Gastroesophageal sphincter (tissue), 4 donors: Measurements from ENCODE around the gene LAD1. TPM values are rescaled to one million over a fixed set of nuclear protein-coding genes. Genes with fewer than 3 reads are reported as not detected.

Experiments used
- ATAC-seq: fragments of 150-250 bp; one replicate; pipeline ENCODE4 v1.9.1; 2016; ENCODE audit warnings: mild to moderate bottlenecking, moderate library complexity
- H3K27ac ChIP-seq, 4 donors: fragments of 200-600 bp; sonication (generic) in 3 of 4; 1 replicate in 3 of 4; 2 replicates in 1 of 4; pipeline ENCODE4 v1.5.1; 2016 to 2019
- H3K27me3 ChIP-seq: fragments of 200-600 bp; sonication (generic); one replicate; pipeline ENCODE4 v1.5.1; 2019
- H3K36me3 ChIP-seq, 2 donors: fragments of 200-600 bp; sonication (generic); one replicate each; pipeline ENCODE4 v1.5.1; 2019; ENCODE audit warnings: control low read depth in 1 of 2
- H3K4me1 ChIP-seq, 3 donors: fragments of 200-600 bp; sonication (generic); 1 replicate in 2 of 3; 2 replicates in 1 of 3; pipeline ENCODE4 v1.5.1; 2016 to 2019; ENCODE audit warnings: control low read depth in 2 of 3
- H3K4me3 ChIP-seq, 2 donors: fragments of 200-600 bp; sonication (generic); one replicate each; pipeline ENCODE4 v1.5.1; 2019; ENCODE audit warnings: mild to moderate bottlenecking in 1 of 2, moderate library complexity in 1 of 2
- H3K9me3 ChIP-seq, 3 donors: fragments of 200-600 bp; sonication (generic); one replicate each; pipeline ENCODE4 v1.5.1; 2017 to 2019; ENCODE audit warnings: control low read depth in 2 of 3
- EP300 ChIP-seq: sonication (generic); formaldehyde crosslinking; IDR thresholded peaks from one replicate; pipeline ENCODE4 v1.6.1; 2017; ENCODE audit warnings: antibody characterized with exemption, mild to moderate bottlenecking
- POLR2A ChIP-seq, 2 donors: fragments of 450-650 bp; IDR thresholded peaks; one replicate each; pipeline ENCODE4 v1.6.1; 2017; ENCODE audit warnings: antibody characterized with exemption in 2 of 2, mild to moderate bottlenecking in 2 of 2, moderate library complexity in 1 of 2
- POLR2AphosphoS5 ChIP-seq: sonication (generic); formaldehyde crosslinking; IDR thresholded peaks from one replicate; pipeline ENCODE4 v1.6.1; 2017; ENCODE audit warnings: antibody characterized with exemption
- WGBS, 2 donors: methylation state at CpG; one replicate each; pipeline ENCODE4 v1.1.5; 2018; ENCODE audit warnings: low coverage in 1 of 2; 5-methylcytosine and 5-hydroxymethylcytosine counted together
- total RNA-seq, 4 donors: library from RNA; depleted of rRNA; stranded (reverse); fragments of >200 nt; gene quantifications; one replicate each; pipeline ENCODE4 v1.1.0, GENCODE V29; 2016
- TF ChIP-seq, protein P1 (sequence below), 4 experiments: fragments of 200-600 bp in 2 of 4; fragments of 450-650 bp in 2 of 4; sonication (generic) in 1 of 4; IDR thresholded peaks; one replicate each; pipeline ENCODE4 v1.5.1; 2017 to 2019; ENCODE audit warnings: antibody characterized with exemption in 4 of 4, mild to moderate bottlenecking in 2 of 4, moderate library complexity in 2 of 4

The LAD1 gene
- total RNA-seq, 4 donors from 2014 or later, result 1.2 to 24.1 (median 1.9) TPM

DNA sequence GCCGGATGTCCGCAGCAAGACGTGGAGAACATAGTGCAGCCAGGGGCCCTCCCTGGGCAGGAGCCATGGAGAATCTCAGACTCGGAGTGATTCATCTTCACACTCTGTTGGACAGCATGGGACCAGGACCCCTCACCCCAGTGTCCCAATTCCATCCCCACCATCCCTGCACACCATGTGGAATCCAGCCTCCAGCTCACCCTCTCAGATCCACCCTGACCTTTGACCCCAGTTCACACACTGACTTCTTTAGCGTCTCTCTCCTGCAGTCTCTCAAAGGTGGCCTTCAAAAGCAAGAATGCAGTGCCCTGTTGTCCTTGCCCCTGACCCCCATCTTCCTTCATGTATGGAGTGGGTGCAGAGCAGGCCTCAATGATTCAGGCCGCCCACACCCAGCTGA is 24.5 kb upstream of the LAD1 start:
- Histone ChIP-seq H3K27ac (no peak overlapping the region), H3K4me1 (no peaks in the 10 kb centered on the region), H3K4me3 (no peak overlapping the region), H3K36me3 (no peaks in the 10 kb centered on the region), H3K9me3 (peaks cover 0 to 5% (median 0%) of the 10 kb centered on the region in 3 donors), H3K27me3 (peaks cover 6% of the 10 kb centered on the region)
- TF ChIP-seq POLR2A (IDR thresholded peaks at IDR 0.05) (no peak), POLR2AphosphoS5 (no peak), EP300 (no peak)
- TF ChIP-seq, protein P1, sequence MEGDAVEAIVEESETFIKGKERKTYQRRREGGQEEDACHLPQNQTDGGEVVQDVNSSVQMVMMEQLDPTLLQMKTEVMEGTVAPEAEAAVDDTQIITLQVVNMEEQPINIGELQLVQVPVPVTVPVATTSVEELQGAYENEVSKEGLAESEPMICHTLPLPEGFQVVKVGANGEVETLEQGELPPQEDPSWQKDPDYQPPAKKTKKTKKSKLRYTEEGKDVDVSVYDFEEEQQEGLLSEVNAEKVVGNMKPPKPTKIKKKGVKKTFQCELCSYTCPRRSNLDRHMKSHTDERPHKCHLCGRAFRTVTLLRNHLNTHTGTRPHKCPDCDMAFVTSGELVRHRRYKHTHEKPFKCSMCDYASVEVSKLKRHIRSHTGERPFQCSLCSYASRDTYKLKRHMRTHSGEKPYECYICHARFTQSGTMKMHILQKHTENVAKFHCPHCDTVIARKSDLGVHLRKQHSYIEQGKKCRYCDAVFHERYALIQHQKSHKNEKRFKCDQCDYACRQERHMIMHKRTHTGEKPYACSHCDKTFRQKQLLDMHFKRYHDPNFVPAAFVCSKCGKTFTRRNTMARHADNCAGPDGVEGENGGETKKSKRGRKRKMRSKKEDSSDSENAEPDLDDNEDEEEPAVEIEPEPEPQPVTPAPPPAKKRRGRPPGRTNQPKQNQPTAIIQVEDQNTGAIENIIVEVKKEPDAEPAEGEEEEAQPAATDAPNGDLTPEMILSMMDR (IDR thresholded peaks at IDR 0.05), result no peak
- WGBS, 2 donors, result 80 to 98% methylated on average over 1 to 5 of the region's 6 CpGs
- no peak for ATAC-seq

DNA sequence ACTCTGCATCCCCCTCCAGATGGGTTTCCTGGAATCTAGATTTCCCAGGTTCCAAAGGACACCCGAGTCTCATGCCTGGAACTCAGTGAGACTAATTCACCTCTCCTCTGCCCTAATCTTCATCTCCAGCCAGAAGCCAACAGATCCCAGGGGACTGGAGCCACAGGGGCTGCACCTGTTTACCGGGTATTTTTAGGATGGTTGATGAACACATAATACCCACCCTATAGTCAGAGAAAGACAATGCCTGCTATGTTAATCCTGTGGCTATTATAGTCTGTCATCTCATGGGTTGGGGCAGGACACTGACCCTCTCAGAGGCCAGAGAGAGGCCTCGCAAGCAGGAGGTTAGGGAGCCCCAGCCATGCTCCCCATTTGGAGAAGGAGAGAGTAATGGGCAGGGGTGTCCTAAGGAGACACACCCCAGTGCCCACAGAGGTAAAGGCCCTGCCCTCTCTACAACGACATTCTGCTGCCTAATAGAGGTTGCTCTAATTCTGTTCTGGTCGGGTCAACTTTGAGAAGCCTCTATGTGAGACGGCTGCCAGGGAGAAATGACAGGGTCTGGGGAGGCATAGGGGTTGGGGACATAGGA is 23.4 kb upstream of the LAD1 start:
- 68 to 76% methylated on average over 3 of the region's 6 CpGs for WGBS, 2 donors
- H3K27ac ChIP-seq, result no peak overlapping the region
- no peak overlapping the region for H3K4me3 ChIP-seq
- TF ChIP-seq POLR2AphosphoS5, result no peak
- no peaks in the 10 kb centered on the region for H3K4me1 ChIP-seq
- peaks cover 0 to 5% (median 0%) of the 10 kb centered on the region in 3 donors for H3K9me3 ChIP-seq
- H3K27me3 ChIP-seq, result no peaks in the 10 kb centered on the region
- H3K36me3 ChIP-seq, result no peaks in the 10 kb centered on the region
- ATAC-seq, result no peak

DNA sequence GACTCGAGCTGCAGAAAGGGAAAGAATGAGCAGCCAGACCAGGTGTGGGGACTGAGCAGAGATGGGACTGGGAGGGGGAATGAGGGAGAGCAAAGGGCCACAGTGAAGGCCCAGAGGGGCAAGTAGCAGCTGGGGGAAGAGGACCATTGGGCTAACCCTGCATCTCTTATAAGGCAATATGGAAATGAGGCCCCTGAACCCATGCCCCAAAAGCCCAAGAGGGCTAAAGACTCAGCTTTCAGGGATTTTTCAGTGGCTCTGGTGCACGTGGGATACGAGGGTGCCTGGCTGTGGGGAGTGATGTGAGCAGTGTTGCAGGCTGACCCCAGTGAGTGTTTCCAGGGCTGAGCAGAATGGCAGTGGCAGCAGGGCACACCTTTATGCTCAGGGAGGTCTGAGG is 22.9 kb upstream of the LAD1 start:
- no peaks in the 10 kb centered on the region for H3K36me3 ChIP-seq
- no peaks in the 10 kb centered on the region for H3K27me3 ChIP-seq
- 75 to 92% methylated on average over 2 of the region's 3 CpGs for WGBS, 2 donors
- H3K9me3 ChIP-seq, result peaks cover 0 to 5% (median 0%) of the 10 kb centered on the region in 3 donors
- TF ChIP-seq POLR2AphosphoS5 (no peak), EP300 (no peak), POLR2A (IDR thresholded peaks at IDR 0.05) (no peak)
- TF ChIP-seq, protein P1 (IDR thresholded peaks at IDR 0.05), result no peak
- H3K4me3 ChIP-seq, result no peak overlapping the region
- H3K4me1 ChIP-seq, result no peaks in the 10 kb centered on the region
- no peak overlapping the region for H3K27ac ChIP-seq
- ATAC-seq, result no peak

DNA sequence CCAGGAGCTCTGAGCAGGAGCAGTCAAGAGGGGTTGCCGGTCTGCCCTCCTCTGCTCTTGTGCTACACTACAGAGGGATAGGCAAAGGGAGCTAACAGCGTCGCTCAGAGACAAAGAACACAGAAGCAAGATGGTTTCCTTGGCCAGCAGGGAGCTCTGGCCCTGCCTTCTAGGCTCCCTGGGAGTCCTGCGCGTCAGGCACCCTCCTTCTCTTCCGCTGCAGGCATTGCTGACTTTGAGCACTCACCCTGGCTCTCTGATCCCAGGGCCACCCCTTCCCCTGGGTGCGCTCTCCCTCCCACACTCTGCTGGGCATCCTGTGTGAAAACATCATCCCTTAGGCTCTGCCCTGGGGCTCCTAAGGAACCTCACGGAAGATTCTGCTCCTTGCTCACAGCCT is 21.9 kb upstream of the LAD1 start:
- no peak for TF ChIP-seq EP300
- no peak for TF ChIP-seq POLR2AphosphoS5
- TF ChIP-seq POLR2A (IDR thresholded peaks at IDR 0.05), result no peak
- TF ChIP-seq, protein P1 (IDR thresholded peaks at IDR 0.05), result no peak
- 73 to 86% methylated on average over 3 to 7 of the region's 8 CpGs for WGBS, 2 donors
- Histone ChIP-seq H3K27ac (no peak overlapping the region), H3K36me3 (no peaks in the 10 kb centered on the region), H3K4me3 (no peak overlapping the region), H3K9me3 (peaks cover 0 to 5% (median 0%) of the 10 kb centered on the region in 3 donors), H3K4me1 (no peaks in the 10 kb centered on the region), H3K27me3 (no peaks in the 10 kb centered on the region)
- no peak for ATAC-seq

DNA sequence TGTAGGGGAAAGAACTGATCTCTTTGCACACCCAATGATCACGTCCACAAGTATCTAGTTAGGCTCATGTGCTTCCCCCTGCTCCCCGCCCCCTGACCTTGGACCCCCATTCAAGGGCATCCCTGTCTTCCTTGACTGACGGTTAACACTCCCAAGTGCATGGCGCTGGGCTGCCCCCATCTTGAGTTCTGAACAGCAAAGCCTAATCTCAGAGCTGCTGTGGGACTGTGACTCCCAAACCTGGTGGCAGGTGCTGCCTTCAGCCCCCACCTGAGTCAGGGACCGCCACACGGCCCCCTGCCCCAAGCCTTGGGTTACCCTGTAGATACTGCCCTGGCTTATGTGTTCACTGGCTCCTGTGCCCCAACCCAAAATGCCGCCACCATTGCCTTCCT is 21.5 kb upstream of the LAD1 start:
- no peak for TF ChIP-seq EP300
- TF ChIP-seq POLR2AphosphoS5, result no peak
- TF ChIP-seq, protein P1 (IDR thresholded peaks at IDR 0.05), result no peak
- no peak for TF ChIP-seq POLR2A (IDR thresholded peaks at IDR 0.05)
- no peak for ATAC-seq
- H3K9me3 ChIP-seq, result peaks cover 0 to 5% (median 0%) of the 10 kb centered on the region in 3 donors
- no peaks in the 10 kb centered on the region for H3K27me3 ChIP-seq
- no peak overlapping the region for H3K27ac ChIP-seq
- 71 to 75% methylated on average over 1 to 2 of the region's 7 CpGs for WGBS, 2 donors
- H3K36me3 ChIP-seq, result no peaks in the 10 kb centered on the region
- no peak overlapping the region for H3K4me3 ChIP-seq
- H3K4me1 ChIP-seq, result no peaks in the 10 kb centered on the region
